ENCODE data around the gene ZNF350.

Gene ZNF350

GRCh38 chr19:52020506-52020905 is 33.9 kb upstream of the ZNF350 start:
- TF ChIP-seq CTCF (conservative IDR thresholded peaks at IDR 0.05; ENCODE audit: control insufficient read depth, insufficient read depth, low read depth, low read length), result no peak
- no peak for DNase-seq (ENCODE audit: low read depth)
- no peak overlapping the region for H3K4me3 ChIP-seq (ENCODE audit: control insufficient read depth, low read depth, low read length)

- no peak for DNase-seq (ENCODE audit: low read depth)
- TF ChIP-seq CTCF (conservative IDR thresholded peaks at IDR 0.05; ENCODE audit: control insufficient read depth, insufficient read depth, low read depth, low read length), result no peak
- no peak overlapping the region for H3K4me3 ChIP-seq (ENCODE audit: control insufficient read depth, low read depth, low read length)
Measured at GRCh38 chr19:52010674-52011073, 24.0 kb upstream of the ZNF350 start.

GRCh38 chr19:52007806-52008557 is 21.3 kb upstream of the ZNF350 start, which contains the start of gene ZNF615:
ZNF615 (minus strand) TSS chr19:52008211; CDS start chr19:52003711, 4,500 bp downstream.
- H3K4me3 ChIP-seq (ENCODE audit: control insufficient read depth, low read depth, low read length), result peak within 1 kb of the TSS; percentile 94
- peak; percentile 83 for DNase-seq (ENCODE audit: low read depth)
- no peak for TF ChIP-seq CTCF (conservative IDR thresholded peaks at IDR 0.05; ENCODE audit: control insufficient read depth, insufficient read depth, low read depth, low read length)

- no peak for TF ChIP-seq CTCF (conservative IDR thresholded peaks at IDR 0.05; ENCODE audit: control insufficient read depth, insufficient read depth, low read depth, low read length)
- H3K4me3 ChIP-seq (ENCODE audit: control insufficient read depth, low read depth, low read length), result peak overlapping the region; percentile 94
- DNase-seq (ENCODE audit: low read depth), result peak; percentile 7
Measured at GRCh38 chr19:52007451-52007805, 20.8 kb upstream of the ZNF350 start.

GRCh38 chr19:51994048-51994644 is 7.5 kb upstream of the ZNF350 start:
- TF ChIP-seq CTCF (conservative IDR thresholded peaks at IDR 0.05; ENCODE audit: control insufficient read depth, insufficient read depth, low read depth, low read length), result no peak
- H3K4me3 ChIP-seq (ENCODE audit: control insufficient read depth, low read depth, low read length), result no peak overlapping the region
- DNase-seq (ENCODE audit: low read depth), result no peak

GRCh38 chr19:51993422-51993821 is 6.8 kb upstream of the ZNF350 start:
- DNase-seq (ENCODE audit: low read depth), result no peak
- no peak overlapping the region for H3K4me3 ChIP-seq (ENCODE audit: control insufficient read depth, low read depth, low read length)
- no peak for TF ChIP-seq CTCF (conservative IDR thresholded peaks at IDR 0.05; ENCODE audit: control insufficient read depth, insufficient read depth, low read depth, low read length)

Data from fibroblast of mammary gland (primary cell).